Breast epithelium (tissue), 4 donors: ENCODE measurements around the gene VMO1. TPM values are rescaled to one million over a fixed set of nuclear protein-coding genes. Genes with fewer than 3 reads are reported as not detected.

Experiments used
- DNase-seq, 2 donors: peaks; one replicate each; pipeline ENCODE4 v3.0.0-alpha.2; 2019; ENCODE audit warnings: low spot score in 2 of 2
- H3K27ac ChIP-seq, 2 donors: fragments of 200-600 bp; sonication (generic) in 1 of 2; one replicate each; pipeline ENCODE4 v1.5.1; 2016 to 2019; ENCODE audit warnings: mild to moderate bottlenecking in 1 of 2
- H3K27me3 ChIP-seq, 2 donors: fragments of 200-600 bp; sonication (generic) in 1 of 2; one replicate each; pipeline versions ENCODE4 v1.5.1 to v1.6.0; 2017 to 2019; ENCODE audit warnings: control low read depth in 1 of 2, mild to moderate bottlenecking in 1 of 2
- H3K36me3 ChIP-seq: fragments of 200-600 bp; one replicate; pipeline ENCODE4 v1.5.1; 2019
- H3K4me1 ChIP-seq, 2 donors: fragments of 200-600 bp; sonication (generic); one replicate each; pipeline ENCODE4 v1.5.1; 2016 to 2019; ENCODE audit warnings: control low read depth in 1 of 2
- H3K4me3 ChIP-seq, 3 donors: fragments of 200-600 bp; sonication (generic); 1 replicate in 2 of 3; 2 replicates in 1 of 3; pipeline ENCODE4 v1.5.1; 2016 to 2019; ENCODE audit warnings: mild to moderate bottlenecking in 3 of 3, moderate library complexity in 2 of 3
- H3K9me3 ChIP-seq, 2 donors: fragments of 200-600 bp; sonication (generic) in 1 of 2; one replicate each; pipeline ENCODE4 v1.5.1; 2016 to 2019; ENCODE audit warnings: control low read depth in 1 of 2
- CTCF ChIP-seq, 3 donors: fragments of 450-650 bp; IDR thresholded peaks; one replicate each; pipeline ENCODE4 v1.5.1; 2016 to 2017; ENCODE audit warnings: antibody characterized with exemption in 3 of 3, mild to moderate bottlenecking in 3 of 3, moderate library complexity in 3 of 3
- POLR2A ChIP-seq: fragments of 450-650 bp; IDR thresholded peaks from one replicate; pipeline ENCODE4 v1.6.1; 2016; ENCODE audit warnings: antibody characterized with exemption, mild to moderate bottlenecking, moderate library complexity
- POLR2AphosphoS5 ChIP-seq, 3 donors: sonication (generic); formaldehyde crosslinking; IDR thresholded peaks; one replicate each; pipeline ENCODE4 v1.6.1; 2017; ENCODE audit warnings: antibody characterized with exemption in 3 of 3
- intact Hi-C: fragments of 100-400 bp; cut with DNase I; formaldehyde crosslinking; loops from one replicate; pipeline ENCODE4 v1.15.1; 2023; ENCODE audit warnings: low total_unique reads
- total RNA-seq, 3 donors: library from RNA; depleted of rRNA; stranded (reverse); fragments of >200 nt; gene quantifications; one replicate each; pipeline ENCODE4 v1.1.0, GENCODE V29; 2016

The VMO1 gene
- total RNA-seq, 3 donors from 2014 or later, result 0.98 to 5.0 (median 2.6) TPM

GRCh38 chr17:4789701-4789950 lies 3.5 kb upstream of the VMO1 start:
- DNase-seq, result no peak
- peak overlapping the region; percentile 63 to 92 (median 79) for H3K4me3 ChIP-seq
- TF ChIP-seq POLR2AphosphoS5 (IDR thresholded peaks at IDR 0.05) (no peak), CTCF (IDR thresholded peaks at IDR 0.05) (no peak), POLR2A (no peak)
- no peaks in the 10 kb centered on the region for H3K9me3 ChIP-seq
- H3K27me3 ChIP-seq, result peaks cover 0 to 1% of the 10 kb centered on the region in 2 donors
- H3K27ac ChIP-seq, result peak overlapping the region; percentile 91 to 97
- intact Hi-C loops, result loop anchor here (5.0 kb wide), 1 partner anchor 103 kb away; no protein-coding TSS in a partner anchor
- H3K4me1 ChIP-seq, result peaks cover 0 to 7% of the 10 kb centered on the region in 2 donors
- H3K36me3 ChIP-seq, result no peaks in the 10 kb centered on the region

GRCh38 chr17:4788807-4789700 lies 2.9 kb upstream of the VMO1 start, which contains the start of gene GLTPD2:
TSS of gene GLTPD2 (plus strand) at chr17:4788964. CDS start at chr17:4789012, 48 bp downstream.
- TF ChIP-seq CTCF (IDR thresholded peaks at IDR 0.05) (no peak), POLR2A (no peak), POLR2AphosphoS5 (IDR thresholded peaks at IDR 0.05) (no peak)
- no peak for DNase-seq
- no peaks in the 10 kb centered on the region for H3K36me3 ChIP-seq
- peaks cover 0 to 7% of the 10 kb centered on the region in 2 donors for H3K4me1 ChIP-seq
- intact Hi-C loops, result loop anchor here (5.0 kb wide), 1 partner anchor 103 kb away; no protein-coding TSS in a partner anchor
- H3K9me3 ChIP-seq, result no peaks in the 10 kb centered on the region
- peaks cover 0 to 7% of the 10 kb centered on the region in 2 donors for H3K27me3 ChIP-seq
- peak within 1 kb of the TSS; percentile 63 to 92 (median 79) for H3K4me3 ChIP-seq
- H3K27ac ChIP-seq, result peak within 1 kb of the TSS; percentile 91 to 97

GRCh38 chr17:4788159-4788806 lies 2.1 kb upstream of the VMO1 start:
- Histone ChIP-seq H3K4me3 (peak overlapping the region in 2 of 3 donors; percentile 79 to 92), H3K27ac (peak overlapping the region in 1 of 2 donors; percentile 97), H3K36me3 (no peaks in the 10 kb centered on the region), H3K27me3 (peaks cover 0 to 10% of the 10 kb centered on the region in 2 donors), H3K4me1 (peaks cover 0 to 7% of the 10 kb centered on the region in 2 donors), H3K9me3 (no peaks in the 10 kb centered on the region)
- no peak for DNase-seq
- intact Hi-C loops, result loop anchor here (5.0 kb wide), 1 partner anchor 104 kb away; no protein-coding TSS in a partner anchor
- TF ChIP-seq POLR2A (no peak), POLR2AphosphoS5 (IDR thresholded peaks at IDR 0.05) (no peak), CTCF (IDR thresholded peaks at IDR 0.05) (no peak)

- H3K27ac ChIP-seq, result no peak overlapping the region
- H3K4me1 ChIP-seq, result peaks cover 0 to 7% of the 10 kb centered on the region in 2 donors
- peaks cover 4 to 19% of the 10 kb centered on the region in 2 donors for H3K27me3 ChIP-seq
- DNase-seq, result no peak
- H3K9me3 ChIP-seq, result no peaks in the 10 kb centered on the region
- peak overlapping the region; percentile 32 to 63 (median 32) for H3K4me3 ChIP-seq
- intact Hi-C loops, result loop anchor here (5.0 kb wide), 1 partner anchor 106 kb away; no protein-coding TSS in a partner anchor
- TF ChIP-seq CTCF (IDR thresholded peaks at IDR 0.05) (no peak), POLR2A (no peak), POLR2AphosphoS5 (IDR thresholded peaks at IDR 0.05) (no peak)
- no peaks in the 10 kb centered on the region for H3K36me3 ChIP-seq
Observed at GRCh38 chr17:4786516-4786915, 352 bp upstream of the VMO1 start.
